Mucosa of descending colon (tissue), 3 donors: ENCODE measurements around the gene CALN1. TPM values are rescaled to one million over a fixed set of nuclear protein-coding genes. Genes with fewer than 3 reads are reported as not detected.

Source experiments
- ATAC-seq: fragments of 200-7000 bp; cut with Tn5 transposase; one replicate; pipeline ENCODE4 v1.9.1; 2020; ENCODE audit warnings: mild to moderate bottlenecking, moderate library complexity
- DNase-seq, 3 donors: peaks; one replicate each; pipeline ENCODE4 v3.0.0-alpha.2; 2020
- H3K36me3 ChIP-seq: fragments of 200-600 bp; one replicate; pipeline ENCODE4 v1.8.0; 2021; ENCODE audit warnings: low read depth, mild to moderate bottlenecking
- H3K4me1 ChIP-seq: fragments of 200-600 bp; one replicate; pipeline ENCODE4 v1.8.0; 2021; ENCODE audit warnings: low read depth, mild to moderate bottlenecking
- H3K4me3 ChIP-seq: fragments of 200-600 bp; one replicate; pipeline ENCODE4 v1.8.0; 2021; ENCODE audit warnings: mild to moderate bottlenecking
- H3K9me3 ChIP-seq: fragments of 200-600 bp; one replicate; pipeline ENCODE4 v1.8.0; 2021; ENCODE audit warnings: mild to moderate bottlenecking
- CTCF ChIP-seq: fragments of 200-600 bp; IDR thresholded peaks from one replicate; pipeline ENCODE4 v1.8.0; 2022; ENCODE audit warnings: antibody characterized with exemption, mild to moderate bottlenecking
- intact Hi-C, 2 donors: fragments of 100-400 bp; cut with DNase I in 1 of 2; cut with micrococcal nuclease in 1 of 2; formaldehyde crosslinking; loops; one replicate each; pipeline versions ENCODE4 v1.11.0 to v1.11.1; 2022; cut with DNase I, micrococcal nuclease
- total RNA-seq, 3 donors: library from RNA; stranded (reverse); fragmentation: NEBNext Ultra II Directional in 2 of 3; extraction: Animal tissue kit (Norgen Biotek cat#: 25700) in 2 of 3; gene quantifications; one replicate each; pipeline versions ENCODE4 v1.2.1 to v1.2.4, GENCODE V29; 2021 to 2023
- donor health status: DM: no; HTN: no; CAD: no; lungs with moderate emphysema.
- donor health status: DM: no; HTN: no; CAD: no.
- donor health status: DM: no; HTN: yes; CAD: no.

CALN1 gene
- total RNA-seq, 3 donors from 2014 or later: not detected

GRCh38 chr7:72406820-72407403 is 5.2 kb downstream of the CALN1 start:
- Histone ChIP-seq H3K4me3 (no peak overlapping the region), H3K36me3 (no peaks in the 10 kb centered on the region), H3K4me1 (no peaks in the 10 kb centered on the region), H3K9me3 (no peaks in the 10 kb centered on the region)
- ATAC-seq: no peak
- intact Hi-C loops: no loop called here
- no peak for TF ChIP-seq CTCF
- no peak for DNase-seq

GRCh38 chr7:72405871-72406270 is 6.3 kb downstream of the CALN1 start:
- DNase-seq (no peak), ATAC-seq (no peak)
- H3K9me3 ChIP-seq: no peaks in the 10 kb centered on the region
- no peaks in the 10 kb centered on the region for H3K4me1 ChIP-seq
- intact Hi-C loops: no loop called here
- no peak for TF ChIP-seq CTCF
- H3K36me3 ChIP-seq: no peaks in the 10 kb centered on the region
- no peak overlapping the region for H3K4me3 ChIP-seq

- DNase-seq (no peak), ATAC-seq (peak; percentile 44)
- Histone ChIP-seq H3K4me3 (no peak overlapping the region), H3K9me3 (no peaks in the 10 kb centered on the region), H3K4me1 (no peaks in the 10 kb centered on the region), H3K36me3 (no peaks in the 10 kb centered on the region)
- no peak for TF ChIP-seq CTCF
- intact Hi-C loops: no loop called here
Measured at GRCh38 chr7:72405418-72405817, 6.7 kb downstream of the CALN1 start.

GRCh38 chr7:72404743-72405142 is 7.4 kb downstream of the CALN1 start:
- ATAC-seq (no peak), DNase-seq (no peak)
- TF ChIP-seq CTCF: no peak
- H3K36me3 ChIP-seq: no peaks in the 10 kb centered on the region
- H3K9me3 ChIP-seq: no peaks in the 10 kb centered on the region
- intact Hi-C loops: no loop called here
- no peak overlapping the region for H3K4me3 ChIP-seq
- H3K4me1 ChIP-seq: no peaks in the 10 kb centered on the region

GRCh38 chr7:72403458-72404076 is 8.6 kb downstream of the CALN1 start:
- no peak for TF ChIP-seq CTCF
- Histone ChIP-seq H3K4me3 (no peak overlapping the region), H3K9me3 (no peaks in the 10 kb centered on the region), H3K4me1 (no peaks in the 10 kb centered on the region), H3K36me3 (no peaks in the 10 kb centered on the region)
- DNase-seq (no peak), ATAC-seq (no peak)
- intact Hi-C loops: no loop called here

GRCh38 chr7:72394016-72394415 is 18.1 kb downstream of the CALN1 start:
- no peak overlapping the region for H3K4me3 ChIP-seq
- intact Hi-C loops: no loop called here
- ATAC-seq (no peak), DNase-seq (no peak)
- H3K4me1 ChIP-seq: no peaks in the 10 kb centered on the region
- TF ChIP-seq CTCF: no peak
- H3K9me3 ChIP-seq: no peaks in the 10 kb centered on the region
- no peaks in the 10 kb centered on the region for H3K36me3 ChIP-seq
